Breast epithelium (tissue), 4 donors: Measurements from ENCODE around the gene MS4A4E. TPM values are rescaled to one million over a fixed set of nuclear protein-coding genes. Genes with fewer than 3 reads are reported as not detected.
"Not testable (repeated sequence)": the region's sequence is repeated elsewhere in the genome, so short reads cannot be mapped to it uniquely, and the experiment has no call there.

Experiments used
- DNase-seq, 2 donors: peaks; one replicate each; pipeline ENCODE4 v3.0.0-alpha.2; 2019; ENCODE audit warnings: low spot score in 2 of 2
- H3K27ac ChIP-seq, 2 donors: fragments of 200-600 bp; sonication (generic) in 1 of 2; one replicate each; pipeline ENCODE4 v1.5.1; 2016 to 2019; ENCODE audit warnings: mild to moderate bottlenecking in 1 of 2
- H3K27me3 ChIP-seq, 2 donors: fragments of 200-600 bp; sonication (generic) in 1 of 2; one replicate each; pipeline versions ENCODE4 v1.5.1 to v1.6.0; 2017 to 2019; ENCODE audit warnings: control low read depth in 1 of 2, mild to moderate bottlenecking in 1 of 2
- H3K36me3 ChIP-seq: fragments of 200-600 bp; one replicate; pipeline ENCODE4 v1.5.1; 2019
- H3K4me1 ChIP-seq, 2 donors: fragments of 200-600 bp; sonication (generic); one replicate each; pipeline ENCODE4 v1.5.1; 2016 to 2019; ENCODE audit warnings: control low read depth in 1 of 2
- H3K4me3 ChIP-seq, 3 donors: fragments of 200-600 bp; sonication (generic); 1 replicate in 2 of 3; 2 replicates in 1 of 3; pipeline ENCODE4 v1.5.1; 2016 to 2019; ENCODE audit warnings: mild to moderate bottlenecking in 3 of 3, moderate library complexity in 2 of 3
- H3K9me3 ChIP-seq, 2 donors: fragments of 200-600 bp; sonication (generic) in 1 of 2; one replicate each; pipeline ENCODE4 v1.5.1; 2016 to 2019; ENCODE audit warnings: control low read depth in 1 of 2
- CTCF ChIP-seq, 3 donors: fragments of 450-650 bp; IDR thresholded peaks; one replicate each; pipeline ENCODE4 v1.5.1; 2016 to 2017; ENCODE audit warnings: antibody characterized with exemption in 3 of 3, mild to moderate bottlenecking in 3 of 3, moderate library complexity in 3 of 3
- POLR2A ChIP-seq: fragments of 450-650 bp; IDR thresholded peaks from one replicate; pipeline ENCODE4 v1.6.1; 2016; ENCODE audit warnings: antibody characterized with exemption, mild to moderate bottlenecking, moderate library complexity
- POLR2AphosphoS5 ChIP-seq, 3 donors: sonication (generic); formaldehyde crosslinking; IDR thresholded peaks; one replicate each; pipeline ENCODE4 v1.6.1; 2017; ENCODE audit warnings: antibody characterized with exemption in 3 of 3
- intact Hi-C: fragments of 100-400 bp; cut with DNase I; formaldehyde crosslinking; loops from one replicate; pipeline ENCODE4 v1.15.1; 2023; ENCODE audit warnings: low total_unique reads
- total RNA-seq, 3 donors: library from RNA; depleted of rRNA; stranded (reverse); fragments of >200 nt; gene quantifications; one replicate each; pipeline ENCODE4 v1.1.0, GENCODE V29; 2016

Gene MS4A4E
- total RNA-seq, 3 donors from 2014 or later = 0.66 to 14.9 (median 1.5) TPM

- Histone ChIP-seq H3K9me3 (no peaks in the 10 kb centered on the region), H3K4me3 (no peak overlapping the region), H3K27me3 (no peaks in the 10 kb centered on the region), H3K36me3 (no peaks in the 10 kb centered on the region), H3K4me1 (no peaks in the 10 kb centered on the region), H3K27ac (no peak overlapping the region)
- no peak for DNase-seq
- intact Hi-C loops = no loop called here
- TF ChIP-seq POLR2AphosphoS5 (IDR thresholded peaks at IDR 0.05) (no peak), CTCF (IDR thresholded peaks at IDR 0.05) (no peak), POLR2A (no peak)
Measured at GRCh38 chr11:60208951-60209350, 34.0 kb downstream of the MS4A4E start.

- TF ChIP-seq POLR2A (no peak), POLR2AphosphoS5 (IDR thresholded peaks at IDR 0.05) (no peak)
- Histone ChIP-seq H3K4me1 (no peaks in the 10 kb centered on the region), H3K36me3 (no peaks in the 10 kb centered on the region), H3K4me3 (no peak overlapping the region), H3K27ac (no peak overlapping the region), H3K27me3 (no peaks in the 10 kb centered on the region), H3K9me3 (no peaks in the 10 kb centered on the region)
- intact Hi-C loops = no loop called here
- no peak for DNase-seq
Measured at GRCh38 chr11:60208146-60208895, 34.6 kb downstream of the MS4A4E start.

DNA sequence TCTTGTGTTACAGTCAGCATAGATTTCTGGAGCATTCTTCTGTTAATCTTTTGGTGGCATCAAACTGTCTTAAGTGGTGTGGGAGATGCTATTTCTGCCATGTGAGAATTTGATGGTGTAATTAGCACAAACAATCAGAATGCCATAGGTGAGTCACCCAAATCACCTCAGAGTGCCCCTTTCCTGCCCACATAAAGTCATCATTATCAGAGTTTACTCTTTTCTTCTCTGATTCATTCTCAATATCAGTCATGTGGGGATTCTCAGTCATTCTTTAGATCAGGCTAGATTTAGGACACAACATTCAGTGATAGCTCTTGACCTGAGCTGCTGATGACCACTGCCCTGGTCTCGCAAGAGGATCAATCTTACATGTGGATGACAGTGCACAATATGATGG, 36.3 kb downstream of the MS4A4E start:
- intact Hi-C loops = no loop called here
- H3K4me1 ChIP-seq = no peaks in the 10 kb centered on the region
- H3K27ac ChIP-seq = no peak overlapping the region
- H3K4me3 ChIP-seq = no peak overlapping the region
- no peaks in the 10 kb centered on the region for H3K36me3 ChIP-seq
- H3K9me3 ChIP-seq = no peaks in the 10 kb centered on the region
- no peak for DNase-seq
- no peaks in the 10 kb centered on the region for H3K27me3 ChIP-seq
- TF ChIP-seq CTCF (IDR thresholded peaks at IDR 0.05) (no peak), POLR2AphosphoS5 (IDR thresholded peaks at IDR 0.05) (no peak), POLR2A (no peak)

DNA sequence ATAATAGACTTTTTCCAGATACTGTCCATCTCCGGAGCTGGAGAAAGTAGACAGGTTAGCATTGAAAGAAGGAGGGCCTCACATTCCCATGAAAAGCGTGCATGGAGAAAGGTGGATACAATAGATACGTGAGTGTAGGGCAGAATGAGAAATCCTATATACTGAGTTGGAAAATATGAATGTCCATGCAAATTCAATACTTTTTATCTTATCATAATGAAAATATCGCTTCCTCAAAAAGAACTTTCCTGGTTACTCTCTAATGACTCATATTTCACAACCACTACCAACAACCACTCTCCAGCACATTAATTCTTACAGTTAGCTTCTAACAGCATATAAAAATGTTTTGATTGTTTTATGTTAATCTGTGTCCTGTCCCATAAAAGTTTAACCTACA, 38.0 kb downstream of the MS4A4E start:
- H3K36me3 ChIP-seq = no peaks in the 10 kb centered on the region
- H3K9me3 ChIP-seq = no peaks in the 10 kb centered on the region
- TF ChIP-seq POLR2AphosphoS5 (IDR thresholded peaks at IDR 0.05) = no peak
- TF ChIP-seq CTCF (IDR thresholded peaks at IDR 0.05) = no peak
- TF ChIP-seq POLR2A = no peak
- H3K27me3 ChIP-seq = no peaks in the 10 kb centered on the region
- no peak overlapping the region for H3K27ac ChIP-seq
- H3K4me3 ChIP-seq = no peak overlapping the region
- no peak for DNase-seq
- intact Hi-C loops = no loop called here
- no peaks in the 10 kb centered on the region for H3K4me1 ChIP-seq

- H3K27me3 ChIP-seq, H3K4me1 ChIP-seq, H3K36me3 ChIP-seq, H3K4me3 ChIP-seq, H3K9me3 ChIP-seq, intact Hi-C loops, H3K27ac ChIP-seq, DNase-seq: not testable (repeated sequence)
Measured at GRCh38 chr11:60201334-60201733, 41.6 kb downstream of the MS4A4E start.

GRCh38 chr11:60197442-60197841, 45.5 kb downstream of the MS4A4E start:
- no peak for DNase-seq
- no peaks in the 10 kb centered on the region for H3K36me3 ChIP-seq
- H3K27ac ChIP-seq = no peak overlapping the region
- no peaks in the 10 kb centered on the region for H3K9me3 ChIP-seq
- TF ChIP-seq CTCF (IDR thresholded peaks at IDR 0.05) (no peak), POLR2A (no peak), POLR2AphosphoS5 (IDR thresholded peaks at IDR 0.05) (no peak)
- no peaks in the 10 kb centered on the region for H3K27me3 ChIP-seq
- no peaks in the 10 kb centered on the region for H3K4me1 ChIP-seq
- H3K4me3 ChIP-seq = no peak overlapping the region
- intact Hi-C loops = no loop called here
